Fibroblast of the conjunctiva (primary cell): Measurements from ENCODE around the gene RFTN1.

Source experiments
- DNase-seq: peaks from one replicate; pipeline ENCODE4 v3.0.0-alpha.2; 2010; ENCODE audit warnings: low read depth

The RFTN1 gene

GRCh38 chr3:16486951-16487480, 26.5 kb downstream of the RFTN1 start:
- DNase-seq: no peak

DNA sequence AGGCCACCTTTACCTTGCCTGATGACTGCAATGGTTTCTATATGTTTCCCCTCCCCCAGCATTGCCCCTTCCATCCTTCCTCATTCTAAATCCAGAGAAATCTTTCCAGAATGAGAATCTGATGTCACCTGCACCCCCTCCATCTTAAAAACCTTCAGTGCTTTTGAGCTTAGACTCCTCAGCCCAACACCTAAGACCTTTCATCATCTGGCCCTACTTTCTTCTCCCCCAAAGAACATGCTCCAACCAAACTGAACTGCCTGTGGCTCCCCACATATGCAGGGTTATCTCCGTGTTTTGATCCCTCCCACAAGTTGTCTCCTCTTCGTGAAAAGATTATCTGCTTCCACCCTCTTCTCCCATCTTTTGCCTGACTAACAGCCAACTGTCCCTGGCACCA, 27.3 kb downstream of the RFTN1 start:
- DNase-seq: no peak

DNA sequence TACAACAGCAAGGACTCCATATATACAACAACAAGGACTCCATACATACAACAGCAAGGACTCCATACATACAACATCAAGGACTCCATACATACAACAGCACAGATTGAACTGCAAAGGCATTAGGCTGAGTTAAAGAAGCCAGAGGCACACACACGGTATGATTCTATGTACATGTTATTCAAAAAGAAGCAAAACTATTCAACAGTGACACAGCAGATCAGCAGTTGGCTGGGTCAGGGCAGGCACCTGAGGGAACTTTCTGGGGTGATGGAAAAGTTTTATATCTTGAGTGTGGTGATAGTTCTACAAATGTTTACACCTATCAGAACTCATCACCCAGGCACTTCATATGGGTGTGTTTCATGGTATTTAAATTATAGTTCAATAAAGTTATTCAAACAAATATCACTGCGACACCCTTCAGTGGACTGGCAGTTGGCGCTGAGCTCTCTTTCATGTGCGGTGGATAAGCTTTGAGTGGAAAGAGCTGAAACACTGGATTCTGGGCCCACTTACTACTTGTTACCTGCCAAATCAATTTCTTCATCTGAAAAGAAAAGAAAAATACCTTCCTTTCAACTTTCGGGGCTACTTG, 28.0 kb downstream of the RFTN1 start:
- DNase-seq: no peak

DNA sequence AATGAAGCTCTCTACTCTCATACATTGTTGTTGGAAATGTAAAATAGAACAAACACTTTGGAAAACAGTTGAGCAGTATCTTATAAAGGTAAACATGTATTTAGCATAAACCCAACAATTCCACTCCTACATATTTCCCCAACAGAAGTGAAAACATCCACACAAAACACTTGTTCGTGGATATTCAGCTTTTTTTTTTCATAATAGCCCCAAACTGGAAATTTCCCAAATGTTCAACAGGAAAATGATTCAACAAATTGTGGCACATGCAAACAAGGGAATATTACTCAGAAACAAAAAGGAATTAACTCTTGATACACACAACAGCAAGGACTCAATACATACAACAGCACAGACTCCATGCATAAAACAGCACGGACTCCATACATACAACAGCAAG, 28.5 kb downstream of the RFTN1 start:
- no peak for DNase-seq

DNA sequence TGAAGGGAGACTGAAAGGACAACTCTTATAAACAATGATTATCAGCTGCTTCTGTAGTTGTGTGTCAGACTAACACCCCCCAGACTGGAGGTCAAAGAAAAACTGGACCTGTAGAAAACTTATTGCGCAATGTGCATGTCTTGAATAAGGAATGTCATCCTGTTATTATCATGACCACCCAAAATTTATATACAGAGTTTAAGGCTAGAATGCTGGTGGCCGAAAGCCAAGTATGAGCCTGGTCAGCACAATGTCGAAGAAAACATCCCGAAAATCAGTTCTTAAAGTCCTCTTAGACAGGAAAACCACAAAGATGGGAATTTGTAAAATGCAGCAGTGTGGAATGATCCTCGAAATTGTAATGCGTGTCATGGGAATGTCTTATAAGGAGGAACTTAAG, 29.3 kb downstream of the RFTN1 start:
- DNase-seq: peak; percentile 64

DNA sequence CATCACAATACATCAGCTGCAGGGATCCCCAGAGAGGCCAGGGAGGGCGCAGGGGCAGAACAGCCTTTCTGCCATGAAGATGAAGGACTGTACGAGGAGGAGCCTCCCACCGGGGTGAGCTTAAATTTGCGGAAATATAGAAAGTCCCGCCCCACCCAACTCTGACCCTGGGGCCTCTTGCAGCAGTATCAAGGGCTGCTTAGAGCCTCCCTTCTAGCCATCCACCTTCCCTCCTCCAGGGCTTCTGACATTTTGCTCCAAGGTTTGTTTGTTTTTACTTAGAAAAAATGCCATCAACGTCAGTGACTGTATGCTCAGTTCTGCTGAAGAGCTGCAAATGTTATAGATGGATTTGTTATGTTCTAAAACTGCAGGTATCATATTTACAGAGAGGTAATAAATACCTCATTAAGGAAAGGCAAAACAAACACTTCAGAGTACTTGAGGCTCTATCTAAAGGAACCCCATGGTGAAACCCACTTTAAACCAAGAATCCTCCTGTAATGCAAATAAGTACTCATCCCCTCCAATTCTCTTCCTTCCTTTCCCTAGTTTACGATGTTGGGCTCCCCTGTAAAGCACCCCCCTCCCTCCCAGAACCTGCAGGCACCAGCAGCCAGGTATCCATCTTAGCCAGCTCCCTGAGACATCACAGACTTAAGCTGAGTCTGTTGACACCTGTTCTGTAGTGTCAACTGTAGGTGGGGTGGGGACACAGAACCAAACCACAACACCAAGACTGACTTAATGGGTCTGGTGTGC, 30.5 kb downstream of the RFTN1 start:
- DNase-seq: no peak

- no peak for DNase-seq
Measured at GRCh38 chr3:16482194-16482769, 31.2 kb downstream of the RFTN1 start.

DNA sequence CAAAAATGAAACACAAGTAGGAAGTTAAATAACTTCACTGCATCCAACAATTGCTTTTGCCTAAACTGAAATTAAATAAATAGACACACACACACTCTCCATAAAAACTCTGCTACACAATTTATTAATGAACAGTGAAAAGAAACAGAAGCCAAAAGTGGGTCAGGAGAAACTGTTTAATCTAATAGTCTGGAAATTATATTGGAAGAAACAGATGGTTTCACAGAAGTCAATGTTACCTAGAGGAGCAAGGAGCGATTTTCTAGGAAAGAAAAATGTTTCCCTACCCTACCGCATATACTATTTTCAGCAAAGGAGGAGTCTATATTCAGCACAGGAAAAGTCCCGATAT, 32.0 kb downstream of the RFTN1 start:
- DNase-seq: no peak

DNA sequence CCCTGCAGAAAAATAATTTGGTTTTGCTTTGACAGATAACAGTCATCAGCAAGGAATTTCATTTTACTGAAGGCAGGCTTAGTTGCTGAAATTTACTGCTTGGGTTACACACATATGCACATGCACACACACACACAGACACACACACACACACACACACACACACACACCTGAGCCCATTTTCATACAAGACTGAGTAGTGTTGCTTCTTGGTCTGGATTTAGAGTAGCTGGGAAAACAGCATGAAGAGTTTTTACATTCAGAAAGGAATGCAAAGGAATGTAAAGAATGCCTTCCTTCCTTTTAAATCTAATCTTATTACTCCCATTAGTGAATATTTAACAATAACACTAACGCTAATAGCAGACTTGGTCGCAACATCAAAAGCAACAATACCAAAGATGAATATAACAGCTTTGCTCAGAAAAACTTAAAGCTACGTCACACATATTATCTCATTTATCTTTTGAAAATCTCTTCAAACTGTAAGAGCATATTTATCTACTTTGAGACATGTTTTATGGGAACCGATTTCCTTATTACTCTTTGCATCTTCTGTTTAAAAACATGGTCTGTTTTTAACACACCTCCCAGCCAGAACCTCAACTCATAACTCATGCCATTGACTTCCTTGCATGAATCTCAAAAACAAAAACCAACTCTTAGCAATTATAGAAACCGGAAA, 32.5 kb downstream of the RFTN1 start:
- no peak for DNase-seq

- peak; percentile 28 for DNase-seq
Measured at GRCh38 chr3:16478516-16478915, 35.0 kb downstream of the RFTN1 start.

- no peak for DNase-seq
Measured at GRCh38 chr3:16477521-16477920, 36.0 kb downstream of the RFTN1 start.

- DNase-seq: no peak
Measured at GRCh38 chr3:16477056-16477455, 36.4 kb downstream of the RFTN1 start.

GRCh38 chr3:16476636-16477035, 36.9 kb downstream of the RFTN1 start:
- peak; percentile 81 for DNase-seq

- no peak for DNase-seq
Measured at GRCh38 chr3:16475766-16476165, 37.7 kb downstream of the RFTN1 start.

DNA sequence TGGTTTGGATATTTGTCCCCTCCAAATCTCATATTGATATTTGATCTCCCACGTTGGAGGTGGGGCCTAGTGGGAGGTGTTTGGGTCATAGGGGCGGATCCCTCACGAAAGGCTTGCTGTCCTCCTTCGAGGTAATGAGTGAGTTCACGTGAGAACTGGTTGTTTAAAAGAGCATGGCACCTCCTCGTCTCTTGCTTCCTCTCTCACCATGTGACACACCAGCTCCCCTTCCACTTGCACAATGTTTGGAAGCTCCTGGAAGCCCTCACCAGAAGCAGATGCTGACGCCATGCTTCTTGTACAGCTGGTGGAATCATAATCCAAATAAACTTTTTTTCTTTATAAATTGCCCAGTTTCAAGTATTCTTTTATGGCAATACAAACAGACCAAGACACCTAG, 38.6 kb downstream of the RFTN1 start:
- DNase-seq: no peak

DNA sequence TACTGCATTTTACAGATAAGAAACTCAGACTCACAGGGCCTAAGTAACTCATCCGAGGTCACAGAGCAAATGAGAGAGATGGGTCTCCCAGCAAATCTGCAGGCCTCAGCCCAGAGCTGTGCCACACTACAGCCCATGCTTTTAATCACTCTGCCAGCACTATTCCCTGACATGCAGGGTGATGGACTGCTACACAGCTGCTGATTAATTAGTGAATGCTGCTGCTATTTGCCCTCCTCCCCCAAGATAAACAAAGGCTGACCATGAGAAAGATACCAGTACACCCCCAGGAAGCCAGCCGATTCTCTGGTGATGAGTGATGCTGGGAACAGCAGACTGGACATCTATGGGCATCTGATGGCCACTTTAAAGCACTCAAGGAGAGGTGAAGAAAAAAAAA, 39.3 kb downstream of the RFTN1 start:
- DNase-seq: no peak

DNA sequence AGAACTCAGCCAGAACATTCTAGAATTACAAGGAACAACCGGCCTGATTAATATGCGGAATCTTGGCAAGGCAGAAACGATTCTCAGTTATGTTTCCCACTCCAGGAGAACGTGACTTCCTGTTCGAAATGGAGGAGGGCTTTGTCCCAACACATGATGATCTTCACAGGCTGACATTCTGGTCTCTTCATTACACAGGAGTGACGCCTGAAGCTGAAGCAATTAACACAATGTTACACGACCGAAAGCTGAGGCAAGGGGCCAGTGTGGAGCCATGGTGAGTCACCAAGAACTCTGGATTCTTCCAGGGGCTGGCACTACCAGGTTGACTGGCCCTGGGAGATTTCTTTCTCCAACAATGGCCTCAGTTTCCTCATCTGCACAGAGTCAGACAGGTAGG, 40.9 kb downstream of the RFTN1 start:
- DNase-seq: no peak

- no peak for DNase-seq
Measured at GRCh38 chr3:16471897-16472296, 41.6 kb downstream of the RFTN1 start.

GRCh38 chr3:16470590-16470989, 42.9 kb downstream of the RFTN1 start:
- DNase-seq: no peak

DNA sequence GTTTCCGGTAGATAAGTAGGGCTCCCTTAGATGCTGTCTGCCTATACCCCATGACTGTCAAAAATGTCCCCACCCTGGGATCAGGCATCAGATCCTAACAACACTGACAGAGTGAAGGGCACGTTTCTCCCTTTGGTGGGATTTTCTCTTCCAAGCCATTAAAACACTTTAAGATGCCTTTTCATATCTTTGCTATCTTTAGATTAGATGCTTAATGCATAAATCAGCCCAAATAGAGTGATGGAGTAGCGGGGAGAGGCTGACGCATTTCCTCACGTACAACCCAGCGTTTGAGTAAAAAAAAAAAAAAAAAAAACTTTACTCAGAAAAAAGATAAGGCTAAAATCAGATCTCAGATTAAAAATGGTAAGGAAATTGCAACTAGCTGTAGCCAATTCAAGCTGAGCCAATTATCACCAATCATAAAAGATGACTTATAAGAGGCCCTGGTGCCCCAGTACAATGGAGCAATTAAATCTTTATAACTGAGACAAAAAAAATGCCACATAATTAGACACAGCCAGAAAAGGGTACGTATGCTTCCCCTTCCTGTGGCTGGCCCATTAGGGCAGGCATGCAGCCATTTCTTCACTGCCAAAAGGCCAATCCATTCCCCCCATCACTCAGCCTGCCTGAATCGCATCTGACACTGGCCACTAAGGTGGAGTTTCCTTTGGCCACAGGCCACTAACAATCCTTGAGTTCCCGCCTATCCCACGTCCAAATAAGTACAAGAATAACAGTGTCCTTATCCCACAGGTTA, 45.0 kb downstream of the RFTN1 start:
- no peak for DNase-seq

- no peak for DNase-seq
Measured at GRCh38 chr3:16468002-16468335, 45.5 kb downstream of the RFTN1 start.

- no peak for DNase-seq
Measured at GRCh38 chr3:16467393-16467792, 46.1 kb downstream of the RFTN1 start.
